Measurements from ENCODE around the gene UBE2M. TPM values are rescaled to one million over a fixed set of nuclear protein-coding genes. Genes with fewer than 3 reads are reported as not detected.

Gene UBE2M
- total RNA-seq, 1 donor from 2014 or later: 80.4 TPM

- Mint-ChIP-seq H3K4me3 (ENCODE audit: low read depth) (peak overlapping the region; percentile 77), H3K36me3 (ENCODE audit: insufficient read depth) (no peaks in the 10 kb centered on the region), H3K27ac (peak overlapping the region; percentile 99), H3K4me1 (ENCODE audit: low read depth) (peaks cover 4% of the 10 kb centered on the region), H3K27me3 (peaks cover 5% of the 10 kb centered on the region), H3K9me3 (ENCODE audit: low read depth) (no peaks in the 10 kb centered on the region)
- TF ChIP-seq, protein P1, sequence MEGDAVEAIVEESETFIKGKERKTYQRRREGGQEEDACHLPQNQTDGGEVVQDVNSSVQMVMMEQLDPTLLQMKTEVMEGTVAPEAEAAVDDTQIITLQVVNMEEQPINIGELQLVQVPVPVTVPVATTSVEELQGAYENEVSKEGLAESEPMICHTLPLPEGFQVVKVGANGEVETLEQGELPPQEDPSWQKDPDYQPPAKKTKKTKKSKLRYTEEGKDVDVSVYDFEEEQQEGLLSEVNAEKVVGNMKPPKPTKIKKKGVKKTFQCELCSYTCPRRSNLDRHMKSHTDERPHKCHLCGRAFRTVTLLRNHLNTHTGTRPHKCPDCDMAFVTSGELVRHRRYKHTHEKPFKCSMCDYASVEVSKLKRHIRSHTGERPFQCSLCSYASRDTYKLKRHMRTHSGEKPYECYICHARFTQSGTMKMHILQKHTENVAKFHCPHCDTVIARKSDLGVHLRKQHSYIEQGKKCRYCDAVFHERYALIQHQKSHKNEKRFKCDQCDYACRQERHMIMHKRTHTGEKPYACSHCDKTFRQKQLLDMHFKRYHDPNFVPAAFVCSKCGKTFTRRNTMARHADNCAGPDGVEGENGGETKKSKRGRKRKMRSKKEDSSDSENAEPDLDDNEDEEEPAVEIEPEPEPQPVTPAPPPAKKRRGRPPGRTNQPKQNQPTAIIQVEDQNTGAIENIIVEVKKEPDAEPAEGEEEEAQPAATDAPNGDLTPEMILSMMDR (IDR thresholded peaks at IDR 0.05; ENCODE audit: unreplicated experiment): no peak
- DNase-seq (ENCODE audit: low spot score, unreplicated experiment): no peak
These were observed 21.3 kb downstream of the UBE2M start for GRCh38 chr19:58536852-58537798.

DNA sequence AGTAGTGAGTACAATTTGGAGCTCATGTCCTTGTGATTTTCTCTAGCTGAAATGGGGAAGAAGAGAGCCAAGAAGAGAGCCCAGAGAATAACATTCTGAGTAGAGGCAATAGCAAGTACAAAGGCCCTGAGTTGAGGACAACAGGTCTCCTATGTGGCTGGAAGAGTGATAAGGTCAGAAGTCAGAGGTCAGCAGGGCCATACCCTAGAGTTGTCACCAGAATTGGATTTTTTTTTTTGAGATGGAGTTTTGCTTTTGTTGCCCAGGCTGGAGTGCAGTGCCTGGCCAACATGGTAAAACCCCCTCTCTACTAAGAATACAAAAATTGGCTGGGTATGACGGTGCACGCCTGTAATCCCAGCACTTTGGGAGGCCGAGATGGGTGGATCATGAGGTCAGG is 22.6 kb downstream of the UBE2M start:
- H3K4me3 Mint-ChIP-seq (ENCODE audit: low read depth): no peak overlapping the region
- H3K4me1 Mint-ChIP-seq (ENCODE audit: low read depth): peaks cover 4% of the 10 kb centered on the region
- DNase-seq (ENCODE audit: low spot score, unreplicated experiment): no peak
- H3K36me3 Mint-ChIP-seq (ENCODE audit: insufficient read depth): no peaks in the 10 kb centered on the region
- no peak overlapping the region for H3K27ac Mint-ChIP-seq
- no peaks in the 10 kb centered on the region for H3K9me3 Mint-ChIP-seq (ENCODE audit: low read depth)
- H3K27me3 Mint-ChIP-seq: peaks cover 8% of the 10 kb centered on the region
- TF ChIP-seq, protein P1 (IDR thresholded peaks at IDR 0.05; ENCODE audit: unreplicated experiment): no peak

- TF ChIP-seq, protein P1 (IDR thresholded peaks at IDR 0.05; ENCODE audit: unreplicated experiment): no peak
- H3K4me1 Mint-ChIP-seq (ENCODE audit: low read depth): no peaks in the 10 kb centered on the region
- H3K27ac Mint-ChIP-seq: no peak overlapping the region
- peaks cover 5% of the 10 kb centered on the region for H3K27me3 Mint-ChIP-seq
- no peak for DNase-seq (ENCODE audit: low spot score, unreplicated experiment)
- no peak overlapping the region for H3K4me3 Mint-ChIP-seq (ENCODE audit: low read depth)
- no peaks in the 10 kb centered on the region for H3K36me3 Mint-ChIP-seq (ENCODE audit: insufficient read depth)
- no peaks in the 10 kb centered on the region for H3K9me3 Mint-ChIP-seq (ENCODE audit: low read depth)
These were observed 27.2 kb downstream of the UBE2M start for GRCh38 chr19:58531034-58531840.

DNA sequence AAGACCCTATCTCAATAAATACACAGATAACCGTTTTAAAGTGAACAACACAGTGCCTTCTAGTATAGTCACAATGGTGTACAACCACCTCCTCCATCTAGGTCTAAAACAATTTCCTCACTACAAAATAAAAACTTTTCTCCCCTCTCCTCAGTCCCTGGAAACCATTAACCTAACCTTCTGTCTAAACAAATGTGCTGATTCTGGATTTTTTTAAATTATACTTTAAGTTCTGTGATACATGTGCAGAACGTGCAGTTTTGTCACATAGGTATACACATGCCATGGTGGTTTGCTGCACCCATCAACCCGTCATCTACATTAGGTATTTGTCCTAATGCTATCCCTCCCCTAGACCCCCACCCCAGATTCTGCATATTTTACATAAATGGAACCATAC is 29.0 kb downstream of the UBE2M start:
- Mint-ChIP-seq H3K27ac (no peak overlapping the region), H3K9me3 (ENCODE audit: low read depth) (no peaks in the 10 kb centered on the region), H3K27me3 (peaks cover 5% of the 10 kb centered on the region), H3K4me1 (ENCODE audit: low read depth) (no peaks in the 10 kb centered on the region), H3K36me3 (ENCODE audit: insufficient read depth) (no peaks in the 10 kb centered on the region), H3K4me3 (ENCODE audit: low read depth) (no peak overlapping the region)
- TF ChIP-seq, protein P1 (IDR thresholded peaks at IDR 0.05; ENCODE audit: unreplicated experiment): no peak
- no peak for DNase-seq (ENCODE audit: low spot score, unreplicated experiment)

- DNase-seq (ENCODE audit: low spot score, unreplicated experiment): no peak
- H3K4me1 Mint-ChIP-seq (ENCODE audit: low read depth): peaks cover 24% of the 10 kb centered on the region
- H3K36me3 Mint-ChIP-seq (ENCODE audit: insufficient read depth): no peaks in the 10 kb centered on the region
- TF ChIP-seq, protein P1 (IDR thresholded peaks at IDR 0.05; ENCODE audit: unreplicated experiment): no peak
- H3K9me3 Mint-ChIP-seq (ENCODE audit: low read depth): no peaks in the 10 kb centered on the region
- H3K27me3 Mint-ChIP-seq: no peaks in the 10 kb centered on the region
- H3K27ac Mint-ChIP-seq: no peak overlapping the region
- no peak overlapping the region for H3K4me3 Mint-ChIP-seq (ENCODE audit: low read depth)
These were observed 35.7 kb downstream of the UBE2M start for GRCh38 chr19:58522709-58523108.

Measured in progenitor cell of endocrine pancreas (in vitro differentiated cells).